ENCODE data around the gene IP6K3.

- TF ChIP-seq EZH2 (IDR thresholded peaks at IDR 0.05) (no peak), POLR2AphosphoS5 (IDR thresholded peaks at IDR 0.05; ENCODE audit: borderline replicate concordance, low read depth, low read length) (no peak)
These were observed 21.5 kb downstream of the IP6K3 start for GRCh38 chr6:33725222-33725621.
